GM12878 (cell line): ENCODE data around the gene TMEM88. TPM values are rescaled to one million over a fixed set of nuclear protein-coding genes. Genes with fewer than 3 reads are reported as not detected.

ENCODE experiments used
- ATAC-seq: fragments of 200-7000 bp; cut with Tn5 transposase; 3 replicates; pipeline ENCODE4 v1.9.1; 2020; ENCODE audit warnings: mild to moderate bottlenecking, moderate library complexity
- BruUV-seq: library from RNA; stranded (reverse); fragments of 400-500 nt; replicated peaks from 2 replicates; lab custom pipeline; 2021; lab: Mats Ljungman, UMichigan
- CTCF ChIA-PET: fragments of 300-600 bp; sonication (Branson Sonifier 250); formaldehyde crosslinking; extraction: SDS; loops from one replicate; lab custom pipeline; 2021; ENCODE audit warnings: inconsistent platforms; lab: Yijun Ruan, JAX
- POLR2A ChIA-PET: fragments of 350-600 bp; formaldehyde crosslinking; extraction: SDS; loops from one replicate; lab custom pipeline; 2021; ENCODE audit warnings: inconsistent platforms; lab: Charles Lee
- RAD21 ChIA-PET: fragments of 300-600 bp; sonication (Branson Sonifier 250); formaldehyde crosslinking; loops from one replicate; lab custom pipeline; 2023; ENCODE audit warnings: antibody characterized with exemption; ENCODE audit not compliant: unreplicated experiment; lab: Charles Lee
- SMC1A ChIA-PET: fragments of 300-600 bp; sonication (Branson Sonifier 250); formaldehyde crosslinking; loops from one replicate; lab custom pipeline; 2023; ENCODE audit not compliant: unreplicated experiment, uncharacterized antibody; lab: Charles Lee
- DNase-seq: peaks from one replicate; pipeline ENCODE4 v3.0.0-alpha.2; 2011; ENCODE audit warnings: low read depth, low spot score
- FAIRE-seq: peaks from 3 replicates; lab custom pipeline; 2011; peaks lifted over from hg19 to GRCh38; lab: Jason Lieb, UNC
- H2AFZ ChIP-seq: 2 replicates; pipeline ENCODE4 v1.6.0; 2011; ENCODE audit warnings: low read depth, low read length, control low read depth; ENCODE audit not compliant: control insufficient read depth
- H3K27ac ChIP-seq: 2 replicates; pipeline ENCODE4 v1.5.1; 2011; ENCODE audit warnings: control low read depth; ENCODE audit not compliant: control insufficient read depth, insufficient read depth
- H3K27me3 ChIP-seq, 2 experiments: replicated peaks in 1 of 2; 2 replicates each; pipeline versions ENCODE4 v1.6.0 to v1.6.1; 2011; ENCODE audit warnings: low read length in 1 of 2; ENCODE audit not compliant: control insufficient read depth in 2 of 2, insufficient read depth in 2 of 2
- H3K36me3 ChIP-seq, 2 experiments: 2 replicates each; pipeline ENCODE4 v1.5.1; 2011; ENCODE audit warnings: low read length in 1 of 2; ENCODE audit not compliant: control insufficient read depth in 2 of 2, insufficient read depth in 2 of 2
- H3K4me1 ChIP-seq: 2 replicates; pipeline ENCODE4 v1.6.1; 2011; ENCODE audit warnings: mild to moderate bottlenecking, low read length, moderate library complexity, mixed read lengths; ENCODE audit not compliant: control insufficient read depth, insufficient read depth
- H3K4me2 ChIP-seq: 2 replicates; pipeline ENCODE4 v1.6.0; 2011; ENCODE audit warnings: control low read depth; ENCODE audit not compliant: control insufficient read depth, insufficient read depth
- H3K4me3 ChIP-seq: fragments of 200-600 bp; sonication (generic); 2 replicates; pipeline ENCODE4 v1.5.1; 2016
- H3K79me2 ChIP-seq: 2 replicates; pipeline ENCODE4 v1.6.0; 2011; ENCODE audit warnings: low read length; ENCODE audit not compliant: control insufficient read depth, insufficient read depth
- H3K9ac ChIP-seq: 2 replicates; pipeline ENCODE4 v1.8.0; 2011; ENCODE audit warnings: low read length, control low read depth, mixed read lengths; ENCODE audit not compliant: control insufficient read depth, insufficient read depth
- H3K9me3 ChIP-seq: replicated peaks from 3 replicates; pipeline ENCODE4 v1.5.1; 2011; ENCODE audit warnings: mild to moderate bottlenecking, low read length; ENCODE audit not compliant: control insufficient read depth, insufficient read depth
- H4K20me1 ChIP-seq: 2 replicates; pipeline ENCODE4 v1.6.0; 2011; ENCODE audit not compliant: control insufficient read depth, insufficient read depth
- SREBF1 ChIP-seq: IDR thresholded peaks from 2 replicates; pipeline ENCODE4 v1.6.1; 2012; ENCODE audit warnings: mild to moderate bottlenecking, low read length
- TARDBP ChIP-seq: IDR thresholded peaks from 2 replicates; pipeline ENCODE4 v1.6.1; 2016; ENCODE audit warnings: borderline replicate concordance
- WGBS: methylation state at CpG from one replicate; pipeline ENCODE4 v1.1.6; 2016; ENCODE audit warnings: low lambda C conversion rate; ENCODE audit not compliant: insufficient replicate concordance, insufficient coverage; ENCODE audit errors: missing lambda C conversion rate; 5-methylcytosine and 5-hydroxymethylcytosine counted together
- in situ Hi-C: fragments of 300-500 bp; cut with MboI; formaldehyde crosslinking; loops from 9 replicates; pipeline ENCODE4 v1.14.3; 2018; ENCODE audit warnings: mixed read lengths
- intact Hi-C: fragments of 100-400 bp; cut with micrococcal nuclease; formaldehyde crosslinking; loops from one replicate; pipeline ENCODE4 v1.14.2; 2022; ENCODE audit not compliant: unreplicated experiment
- polyA plus RNA-seq, 11 experiments: library from polyadenylated mRNA; depleted of rRNA in 4 of 11; unstranded in 6 of 11; stranded (reverse) in 5 of 11; fragments of >200 nt; fragmentation: Nextera tagmentation in 4 of 11; fragmentation: Illumina TruSeq in 1 of 11; extraction: Ambion mirVana in 4 of 11; extraction: Trizol in 1 of 11; gene quantifications; 1 replicate in 1 of 11; 2 replicates in 10 of 11; pipeline versions ENCODE4 v1.2.1 to v1.2.3, GENCODE V29; 2011 to 2016; ENCODE audit warnings: inconsistent platforms in 2 of 11, missing spikeins in 2 of 11, low read depth in 1 of 11
- total RNA-seq, 4 experiments: library from RNA; depleted of rRNA in 3 of 4; stranded (reverse); fragments of >200 nt in 3 of 4; fragmentation: Illumina TruSeq in 1 of 4; extraction: Trizol in 1 of 4; gene quantifications; 2 replicates each; pipeline versions ENCODE4 v1.2.1 to v1.2.3, GENCODE V29; 2013 to 2021

TMEM88 gene
- total and polyA plus RNA-seq, 10 of the 15 experiments (the other 5 are each of a cell fraction or from before 2014, with no cell fraction given) = 0.21 to 2.2 (median 0.62) TPM; not detected in 5

DNA sequence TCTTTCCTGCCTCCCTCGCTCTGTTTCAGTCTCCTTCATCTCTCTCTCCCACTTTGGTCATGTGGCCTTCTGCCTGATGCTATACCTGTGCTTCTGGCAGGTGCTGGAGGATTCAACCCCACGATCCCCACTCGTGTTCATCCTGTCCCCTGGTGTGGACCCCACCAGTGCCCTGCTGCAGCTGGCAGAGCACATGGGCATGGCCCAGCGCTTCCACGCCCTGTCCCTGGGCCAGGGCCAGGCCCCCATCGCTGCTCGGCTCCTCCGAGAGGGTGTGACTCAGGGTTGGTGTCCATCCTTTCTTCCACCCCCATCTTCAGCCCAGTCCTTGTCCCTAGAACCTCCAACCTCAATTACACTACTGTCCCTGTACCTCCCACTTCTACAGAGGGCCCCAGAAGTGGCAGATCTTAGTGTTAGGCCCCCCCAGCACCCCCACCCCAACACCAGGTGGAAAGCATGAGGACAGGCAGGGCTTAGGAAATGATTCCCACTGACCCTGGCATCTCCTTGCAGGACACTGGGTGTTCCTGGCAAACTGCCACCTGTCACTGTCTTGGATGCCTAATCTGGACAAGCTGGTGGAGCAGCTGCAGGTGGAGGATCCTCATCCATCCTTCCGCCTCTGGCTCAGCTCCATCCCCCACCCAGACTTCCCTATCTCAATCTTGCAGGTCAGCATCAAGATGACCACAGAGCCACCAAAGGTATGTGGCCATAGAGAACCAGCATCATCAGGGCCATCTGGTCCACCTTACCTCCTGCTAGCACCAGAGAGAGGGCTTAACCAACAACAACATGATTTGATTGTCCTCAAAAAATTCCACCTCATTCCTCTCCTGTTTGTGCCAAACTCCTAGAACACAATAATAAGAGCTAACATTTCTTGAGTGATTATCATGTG, 30.6 kb upstream of the TMEM88 start:
- Histone ChIP-seq H3K9me3 (no peaks in the 10 kb centered on the region), H3K4me2 (no peak overlapping the region), H3K4me1 (no peaks in the 10 kb centered on the region), H3K9ac (no peak overlapping the region), H3K36me3 (no peaks in the 10 kb centered on the region), H2AFZ (no peak overlapping the region), H3K79me2 (no peaks in the 10 kb centered on the region), H4K20me1 (no peaks in the 10 kb centered on the region), H3K27me3 (no peaks in the 10 kb centered on the region; a peak in 1 of 4 replicates), H3K27ac (no peak overlapping the region)
- FAIRE-seq = no peak
- POLR2A ChIA-PET = interaction anchor here (1.1 kb wide), 1 partner anchor 9 kb away, joined by 4 read pairs; no protein-coding TSS in a partner anchor
- ATAC-seq = no peak
- SMC1A ChIA-PET = interaction anchor here (0.9 to 2.2 kb wide), 9 partner anchors 8 to 164 kb away, joined by 3 to 7 read pairs (median 6); partner anchors contain the start of gene KDM6B
- in situ Hi-C loops = loop anchor here (5.0 kb wide), 1 partner anchor 163 kb away; no protein-coding TSS in a partner anchor
- BruUV-seq = no TSS peak
- CTCF ChIA-PET = interaction anchor here (0.6 to 4.6 kb wide), 13 partner anchors 10 to 233 kb away, joined by 3 to 39 read pairs (median 5); partner anchors contain the start of genes CYB5D1, KDM6B, NAA38 and RNF227
- RAD21 ChIA-PET = interaction anchor here (1.1 to 1.5 kb wide), 7 partner anchors 10 to 164 kb away, joined by 3 to 6 read pairs (median 5); partner anchors contain the start of genes KDM6B and NAA38
- intact Hi-C loops = loop anchor here (10.0 kb wide), 1 partner anchor 79 kb away; no protein-coding TSS in a partner anchor
- 33% methylated on average over 9 of the region's 9 CpGs for WGBS
- DNase-seq = no peak
- TF ChIP-seq SREBF1 (no peak), TARDBP (no peak)
- TF ChIP-seq, all 136 proteins: peak for 0
- H3K4me3 ChIP-seq = no peak overlapping the region
